Suppressor macrophage treated with lipopolysaccharide for 4 hours (primary cell): ENCODE measurements around the gene GPD1.
"Not testable (repeated sequence)": the region's sequence is repeated elsewhere in the genome, so short reads cannot be mapped to it uniquely, and the experiment has no call there.

Experiments used
- DNase-seq: peaks from one replicate; pipeline ENCODE4 v3.0.0-alpha.2; 2020

GPD1 gene

GRCh38 chr12:50074936-50075807, 28.6 kb upstream of the GPD1 start:
- DNase-seq = peak; percentile 86

GRCh38 chr12:50075808-50076170, 28.0 kb upstream of the GPD1 start:
- no peak for DNase-seq

GRCh38 chr12:50077099-50077498, 26.7 kb upstream of the GPD1 start:
- DNase-seq = no peak

- DNase-seq = no peak
Measured at GRCh38 chr12:50078281-50078680, 25.5 kb upstream of the GPD1 start.

- DNase-seq = no peak
Measured at GRCh38 chr12:50079771-50080170, 24.0 kb upstream of the GPD1 start.

GRCh38 chr12:50081096-50081808, 22.6 kb upstream of the GPD1 start:
- DNase-seq = no peak

GRCh38 chr12:50082644-50083043, 21.2 kb upstream of the GPD1 start:
- no peak for DNase-seq

GRCh38 chr12:50083301-50083700, 20.5 kb upstream of the GPD1 start:
- DNase-seq = no peak

GRCh38 chr12:50084409-50084774, 19.4 kb upstream of the GPD1 start:
- not testable (repeated sequence) for DNase-seq

GRCh38 chr12:50084775-50085614, 18.8 kb upstream of the GPD1 start, which contains the start of gene SMARCD1:
SMARCD1 (plus strand) TSS chr12:50085342; CDS start chr12:50085370, 28 bp downstream.
- peak; percentile 90 for DNase-seq

GRCh38 chr12:50085615-50086072, 18.2 kb upstream of the GPD1 start:
- no peak for DNase-seq

GRCh38 chr12:50086148-50086547, 17.7 kb upstream of the GPD1 start:
- DNase-seq = no peak

GRCh38 chr12:50087151-50087550, 16.7 kb upstream of the GPD1 start:
- no peak for DNase-seq

- no peak for DNase-seq
Measured at GRCh38 chr12:50087995-50088394, 15.8 kb upstream of the GPD1 start.

- DNase-seq = peak; percentile 65
Measured at GRCh38 chr12:50088577-50089335, 15.1 kb upstream of the GPD1 start.

GRCh38 chr12:50089730-50090129, 14.1 kb upstream of the GPD1 start:
- DNase-seq = no peak

GRCh38 chr12:50090391-50090790, 13.4 kb upstream of the GPD1 start:
- no peak for DNase-seq

GRCh38 chr12:50097952-50098351, 5.9 kb upstream of the GPD1 start:
- DNase-seq = no peak

GRCh38 chr12:50099302-50100008, 4.4 kb upstream of the GPD1 start:
- no peak for DNase-seq

- no peak for DNase-seq
Measured at GRCh38 chr12:50100561-50100960, 3.2 kb upstream of the GPD1 start.

- no peak for DNase-seq
Measured at GRCh38 chr12:50101663-50102062, 2.1 kb upstream of the GPD1 start.

- DNase-seq = no peak
Measured at GRCh38 chr12:50102131-50102531, 1.7 kb upstream of the GPD1 start.
